Mesenchymal stem cell (in vitro differentiated cells and primary cell): Measurements from ENCODE around the gene DHRS1. TPM values are rescaled to one million over a fixed set of nuclear protein-coding genes. Genes with fewer than 3 reads are reported as not detected.

Experiments
- DNase-seq: peaks from one replicate; pipeline ENCODE4 v3.0.0-alpha.2; 2013
- H2AFZ ChIP-seq: one replicate; pipeline ENCODE4 v1.6.1; 2013; ENCODE audit warnings: low read depth, mild to moderate bottlenecking, control low read depth, inconsistent platforms, low read length, moderate library complexity
- H2AK5ac ChIP-seq: 2 replicates; pipeline ENCODE4 v1.6.1; 2013; ENCODE audit warnings: low read length, moderate library complexity, mild to moderate bottlenecking, inconsistent platforms; ENCODE audit not compliant: severe bottlenecking
- H2BK120ac ChIP-seq: one replicate; pipeline ENCODE4 v1.6.1; 2013; ENCODE audit warnings: low read depth, mild to moderate bottlenecking, inconsistent platforms, low read length, moderate library complexity
- H2BK12ac ChIP-seq, 2 experiments: one replicate each; pipeline ENCODE4 v1.6.1; 2013; ENCODE audit warnings: inconsistent platforms in 2 of 2, low read length in 2 of 2, mild to moderate bottlenecking in 2 of 2, moderate library complexity in 2 of 2, control low read depth in 1 of 2
- H2BK15ac ChIP-seq: one replicate; pipeline ENCODE4 v1.6.1; 2013; ENCODE audit warnings: mild to moderate bottlenecking, low read depth, inconsistent platforms; ENCODE audit not compliant: poor library complexity, severe bottlenecking
- H2BK5ac ChIP-seq: 2 replicates; pipeline ENCODE4 v1.6.1; 2013; ENCODE audit warnings: low read depth, mild to moderate bottlenecking, low read length, control low read depth, inconsistent platforms; ENCODE audit not compliant: poor library complexity, severe bottlenecking
- H3K14ac ChIP-seq, 2 experiments: one replicate each; pipeline ENCODE4 v1.6.1; 2013; ENCODE audit warnings: inconsistent platforms in 2 of 2, low read length in 2 of 2, control low read depth in 1 of 2, mild to moderate bottlenecking in 1 of 2, moderate library complexity in 1 of 2
- H3K18ac ChIP-seq, 2 experiments: one replicate each; pipeline ENCODE4 v1.6.1; 2013; ENCODE audit warnings: inconsistent platforms in 2 of 2, low read length in 2 of 2, control low read depth in 1 of 2, low read depth in 1 of 2, mild to moderate bottlenecking in 1 of 2
- H3K23ac ChIP-seq, 2 experiments: one replicate each; pipeline ENCODE4 v1.6.1; 2013; ENCODE audit warnings: inconsistent platforms in 2 of 2, low read length in 2 of 2, mild to moderate bottlenecking in 2 of 2, moderate library complexity in 2 of 2, control low read depth in 1 of 2
- H3K27ac ChIP-seq: 2 replicates; pipeline ENCODE4 v1.5.1; 2013; ENCODE audit warnings: mild to moderate bottlenecking, moderate library complexity, low read length, control low read depth, inconsistent platforms; ENCODE audit not compliant: poor library complexity, severe bottlenecking
- H3K27me3 ChIP-seq, 2 experiments: 2 replicates each; pipeline versions ENCODE4 v1.6.1 to v1.7.0; 2013; ENCODE audit warnings: low read length in 2 of 2, mild to moderate bottlenecking in 2 of 2, moderate library complexity in 2 of 2, control low read depth in 1 of 2, inconsistent platforms in 1 of 2; ENCODE audit not compliant: control insufficient read depth in 1 of 2, insufficient read depth in 1 of 2
- H3K36me3 ChIP-seq, 2 experiments: 2 replicates each; pipeline versions ENCODE4 v1.6.1 to v1.7.0; 2013; ENCODE audit warnings: low read length in 2 of 2, control low read depth in 1 of 2, inconsistent platforms in 1 of 2, low read depth in 1 of 2, mild to moderate bottlenecking in 1 of 2; ENCODE audit not compliant: insufficient read depth in 2 of 2, control insufficient read depth in 1 of 2
- H3K4ac ChIP-seq, 2 experiments: one replicate each; pipeline ENCODE4 v1.6.1; 2013; ENCODE audit warnings: inconsistent platforms in 2 of 2, low read length in 2 of 2, mild to moderate bottlenecking in 2 of 2, moderate library complexity in 2 of 2, control low read depth in 1 of 2, low read depth in 1 of 2
- H3K4me1 ChIP-seq: 2 replicates; pipeline ENCODE4 v1.6.1; 2013; ENCODE audit warnings: low read depth, low read length, control low read depth; ENCODE audit not compliant: control insufficient read depth, insufficient read depth
- H3K4me2 ChIP-seq: 2 replicates; pipeline ENCODE4 v1.6.1; 2013; ENCODE audit warnings: low read length, mild to moderate bottlenecking, inconsistent platforms; ENCODE audit not compliant: poor library complexity, severe bottlenecking
- H3K4me3 ChIP-seq, 2 experiments: 2 replicates each; pipeline versions ENCODE4 v1.5.1 to v1.7.0; 2013; ENCODE audit warnings: low read length in 2 of 2, mild to moderate bottlenecking in 2 of 2, control low read depth in 1 of 2, low read depth in 1 of 2; ENCODE audit not compliant: insufficient read depth in 1 of 2
- H3K79me1 ChIP-seq: replicated peaks from 2 replicates; pipeline ENCODE4 v1.6.1; 2013; ENCODE audit warnings: mild to moderate bottlenecking, control low read depth, low read length, inconsistent platforms; ENCODE audit not compliant: poor library complexity, severe bottlenecking
- H3K9ac ChIP-seq: 2 replicates; pipeline ENCODE4 v1.7.0; 2013; ENCODE audit warnings: mild to moderate bottlenecking, low read length, moderate library complexity
- H3K9me3 ChIP-seq: 2 replicates; pipeline ENCODE4 v1.7.0; 2013; ENCODE audit warnings: mild to moderate bottlenecking, low read length; ENCODE audit not compliant: control insufficient read depth
- H4K8ac ChIP-seq: one replicate; pipeline ENCODE4 v1.6.1; 2013; ENCODE audit warnings: inconsistent platforms, mild to moderate bottlenecking, low read length, moderate library complexity
- H4K91ac ChIP-seq: one replicate; pipeline ENCODE4 v1.6.1; 2013; ENCODE audit warnings: mild to moderate bottlenecking, low read length, inconsistent platforms
- WGBS: methylation state at CpG from one replicate; pipeline ENCODE4 v1.1.7; 2013; ENCODE audit warnings: mixed read lengths; 5-methylcytosine and 5-hydroxymethylcytosine counted together
- polyA plus RNA-seq, 2 experiments: library from polyadenylated mRNA; stranded (reverse); fragments of 200-250 nt; gene quantifications; one replicate each; pipeline ENCODE4 v1.2.3, GENCODE V29; 2013

The DHRS1 gene
- 18.6 TPM for polyA plus RNA-seq (2013, experiment 1 of 2)
- polyA plus RNA-seq (2013, experiment 2 of 2): 21.3 TPM

DNA sequence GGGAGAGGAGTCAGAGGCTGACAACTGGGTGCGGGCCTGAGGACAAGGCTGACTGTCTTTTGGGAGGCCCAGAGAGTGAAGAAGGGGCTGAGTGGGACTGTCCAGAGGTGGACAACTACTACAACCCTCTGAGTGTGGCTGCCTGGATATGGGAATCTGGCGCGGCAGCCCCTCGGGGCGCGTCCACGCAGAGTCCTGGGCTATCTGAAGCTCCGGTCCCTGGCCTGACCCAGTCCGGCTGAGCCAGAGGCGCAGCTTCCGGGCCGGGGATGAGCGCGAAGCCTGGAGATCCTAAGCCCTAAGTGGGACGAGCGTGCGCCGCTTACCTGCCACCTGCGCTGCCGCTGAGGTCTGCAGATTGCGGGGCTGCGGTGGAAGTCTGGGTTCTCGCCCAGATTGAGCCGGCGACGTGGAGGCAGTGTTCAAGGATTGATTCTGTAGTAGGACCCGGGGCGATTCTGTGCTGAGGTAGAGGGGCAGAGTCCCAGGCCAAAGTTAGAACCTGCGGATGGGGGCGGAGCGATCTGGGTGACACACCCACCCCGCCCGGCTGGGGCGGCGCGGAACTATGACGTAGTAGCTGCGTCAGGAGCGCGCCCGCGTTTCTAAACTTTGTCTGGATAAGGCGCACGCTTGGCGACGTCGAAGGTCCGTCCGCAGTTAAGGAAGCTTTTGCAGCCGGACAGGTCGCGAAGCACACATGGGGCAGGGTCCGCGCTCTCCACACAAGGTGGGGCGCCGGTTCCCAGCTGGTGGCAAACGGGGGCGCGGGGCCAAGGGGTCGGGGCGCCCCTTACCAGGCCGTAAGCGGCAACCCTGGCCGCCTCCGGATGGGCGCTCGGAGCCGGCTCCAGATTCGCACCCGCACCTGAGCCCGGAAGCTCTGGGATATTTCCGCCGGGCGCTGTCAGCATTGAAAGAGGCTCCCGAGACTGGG lies at the start of gene DHRS1, which contains the start of gene NOP9:
TSS of gene DHRS1 (minus strand) at position 526 of the 937 bp plus-strand sequence. CDS start 674 bp downstream, outside the sequence.
TSS of gene NOP9 (plus strand) at position 596 of the 937 bp plus-strand sequence. CDS start at position 701, 105 bp downstream.
- Histone ChIP-seq H3K4me2 (peak within 1 kb of the TSS; percentile 76), H3K4me1 (peaks cover 17% of the 10 kb centered on the region), H4K8ac (peak within 1 kb of the TSS; percentile 78), H3K27me3 (no peaks in the 10 kb centered on the region), H2AK5ac (no peak within 1 kb of the TSS), H2BK5ac (no peak within 1 kb of the TSS), H3K23ac (peak within 1 kb of the TSS in 1 of 2 experiments; percentile 70), H2AFZ (peak within 1 kb of the TSS; percentile 85), H3K14ac (peak within 1 kb of the TSS in 1 of 2 experiments; percentile 94), H3K9ac (peak within 1 kb of the TSS; percentile 95), H2BK15ac (no peak within 1 kb of the TSS), H3K79me1 (peaks cover 37% of the 10 kb centered on the region), H3K4ac (peak within 1 kb of the TSS in 1 of 2 experiments; percentile 92), H3K27ac (peak within 1 kb of the TSS; percentile 33), H2BK12ac (no peak within 1 kb of the TSS), H3K18ac (peak within 1 kb of the TSS; percentile 4 to 87), H3K36me3 (peaks cover 33 to 52% of the 10 kb centered on the region in 2 experiments), H3K9me3 (no peaks in the 10 kb centered on the region), H4K91ac (no peak within 1 kb of the TSS), H3K4me3 (peak within 1 kb of the TSS; percentile 90 to 99), H2BK120ac (no peak within 1 kb of the TSS)
- peak; percentile 90 for DNase-seq
- WGBS: 2% methylated on average over 73 of the region's 75 CpGs

DNA sequence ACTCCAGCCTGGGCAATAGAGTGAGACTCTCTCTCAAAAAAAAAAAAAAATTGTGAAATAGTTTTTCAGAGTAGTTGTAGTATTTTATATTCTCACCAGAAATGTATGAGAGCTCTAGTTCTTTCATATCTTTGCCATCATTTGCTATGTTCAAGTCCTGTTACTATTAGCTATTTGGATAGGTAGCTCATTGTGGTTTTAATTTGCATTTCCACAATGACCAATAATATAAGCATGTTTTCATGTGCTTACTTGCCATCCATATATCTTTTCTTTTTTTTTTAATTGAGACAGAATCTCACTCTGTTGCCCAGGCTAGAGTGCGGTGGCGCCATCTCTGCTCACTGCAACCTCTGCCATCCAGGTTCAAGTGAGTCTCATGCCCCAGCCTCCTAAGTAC lies 48.6 kb upstream of the DHRS1 start:
- H2AK5ac ChIP-seq: no peak overlapping the region
- no peak overlapping the region for H2BK120ac ChIP-seq
- no peak overlapping the region for H2AFZ ChIP-seq
- H3K14ac ChIP-seq: no peak overlapping the region
- no peak overlapping the region for H3K27ac ChIP-seq
- no peak overlapping the region for H3K4me2 ChIP-seq
- no peaks in the 10 kb centered on the region for H3K36me3 ChIP-seq
- no peak overlapping the region for H4K8ac ChIP-seq
- no peak overlapping the region for H3K18ac ChIP-seq
- DNase-seq: no peak
- no peak overlapping the region for H3K4ac ChIP-seq
- no peaks in the 10 kb centered on the region for H3K9me3 ChIP-seq
- no peak overlapping the region for H2BK15ac ChIP-seq
- peaks cover 0 to 60% of the 10 kb centered on the region in 2 experiments for H3K27me3 ChIP-seq
- no peak overlapping the region for H2BK5ac ChIP-seq
- no peak overlapping the region for H2BK12ac ChIP-seq
- H3K79me1 ChIP-seq: no peaks in the 10 kb centered on the region
- H3K4me3 ChIP-seq: no peak overlapping the region
- no peak overlapping the region for H3K9ac ChIP-seq
- H3K23ac ChIP-seq: no peak overlapping the region
- H3K4me1 ChIP-seq: no peaks in the 10 kb centered on the region
- WGBS: 100% methylated on average over 2 of the region's 2 CpGs
- no peak overlapping the region for H4K91ac ChIP-seq

DNA sequence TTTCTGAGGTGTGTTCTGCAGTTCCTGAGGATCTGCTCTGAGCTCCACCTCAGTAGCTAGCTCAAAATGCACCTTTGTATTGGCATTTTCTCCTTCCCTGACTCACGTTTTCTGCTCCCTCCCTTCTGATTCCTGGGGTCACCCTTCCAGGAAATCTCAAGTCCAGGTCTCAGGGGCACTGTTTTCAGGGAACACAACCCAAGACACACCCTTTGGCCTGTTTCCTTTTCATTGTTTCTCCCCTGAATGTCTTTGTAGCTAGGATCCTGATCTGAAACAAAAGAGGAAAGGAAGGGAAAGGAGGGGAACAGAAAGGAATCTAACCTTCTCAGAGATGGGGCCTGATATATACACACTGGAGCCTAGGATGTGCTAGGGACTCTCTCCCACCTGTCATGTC lies 47.6 kb upstream of the DHRS1 start:
- Histone ChIP-seq H3K14ac (no peak overlapping the region), H2BK5ac (no peak overlapping the region), H2AK5ac (no peak overlapping the region), H4K91ac (no peak overlapping the region), H2BK15ac (no peak overlapping the region), H3K4me1 (no peaks in the 10 kb centered on the region), H3K27ac (no peak overlapping the region), H4K8ac (no peak overlapping the region), H2BK120ac (no peak overlapping the region), H3K4me2 (no peak overlapping the region), H3K9me3 (no peaks in the 10 kb centered on the region), H2BK12ac (no peak overlapping the region), H3K4ac (no peak overlapping the region), H3K79me1 (no peaks in the 10 kb centered on the region), H3K23ac (no peak overlapping the region), H3K9ac (no peak overlapping the region), H3K27me3 (peaks cover 0 to 52% of the 10 kb centered on the region in 2 experiments), H3K36me3 (no peaks in the 10 kb centered on the region), H2AFZ (no peak overlapping the region), H3K4me3 (no peak overlapping the region), H3K18ac (no peak overlapping the region)
- 33% methylated on average over 1 of the region's 1 CpG for WGBS
- no peak for DNase-seq
